Embryonic facial prominence (tissue), 1 donor: ENCODE data around the gene BCAS3.

Experiments used
- DNase-seq: peaks from one replicate; pipeline ENCODE4 v3.0.0-alpha.2; 2016; ENCODE audit errors: extremely low spot score

The BCAS3 gene

GRCh38 chr17:61289408-61290385, 612.0 kb downstream of the BCAS3 start:
- DNase-seq = no peak

- DNase-seq = no peak
Observed at GRCh38 chr17:61291451-61292285, 614.0 kb downstream of the BCAS3 start.

- no peak for DNase-seq
Observed at GRCh38 chr17:61294286-61294685, 616.6 kb downstream of the BCAS3 start.

- no peak for DNase-seq
Observed at GRCh38 chr17:61294777-61295176, 617.1 kb downstream of the BCAS3 start.

- DNase-seq = no peak
Observed at GRCh38 chr17:61296058-61296457, 618.4 kb downstream of the BCAS3 start.

- DNase-seq = no peak
Observed at GRCh38 chr17:61299517-61300513, 622.2 kb downstream of the BCAS3 start.

GRCh38 chr17:61302953-61303816, 625.5 kb downstream of the BCAS3 start:
- no peak for DNase-seq

- DNase-seq = no peak
Observed at GRCh38 chr17:61303817-61304096, 626.1 kb downstream of the BCAS3 start.

GRCh38 chr17:61305024-61305423, 627.4 kb downstream of the BCAS3 start:
- no peak for DNase-seq

GRCh38 chr17:61306003-61306402, 628.4 kb downstream of the BCAS3 start:
- no peak for DNase-seq

- peak; percentile 22 for DNase-seq
Observed at GRCh38 chr17:61307905-61308886, 630.5 kb downstream of the BCAS3 start.

- DNase-seq = no peak
Observed at GRCh38 chr17:61309362-61310256, 632.0 kb downstream of the BCAS3 start.

GRCh38 chr17:61310590-61310989, 632.9 kb downstream of the BCAS3 start:
- no peak for DNase-seq

- DNase-seq = no peak
Observed at GRCh38 chr17:61312406-61313295, 635.0 kb downstream of the BCAS3 start.

- no peak for DNase-seq
Observed at GRCh38 chr17:61313461-61314326, 636.0 kb downstream of the BCAS3 start.

- peak; percentile 46 for DNase-seq
Observed at GRCh38 chr17:61314368-61315078, 636.9 kb downstream of the BCAS3 start.
